ENCODE measurements around the gene MED16. TPM values are rescaled to one million over a fixed set of nuclear protein-coding genes. Genes with fewer than 3 reads are reported as not detected.

MED16 gene
- 100 to 1,000 TPM in 1 of 4 donors, 10 to 100 TPM in 3; 39.0 to 107 (median 70.3) TPM for polyA plus RNA-seq
- long read RNA-seq, donor 1, result 0 reads
- long read RNA-seq, donor 2, transcript MED16-204 (15 exons, 3,420 nt), result major isoform, 5 of 5 reads
- long read RNA-seq, donor 2, partial matches to known transcripts, result 0 of 5 reads
- long read RNA-seq, donor 2, other reads (novel, unspliced or antisense), result 0 of 5 reads
- long read RNA-seq, donor 3, partial matches to known transcripts, result 118 of 126 reads
- long read RNA-seq, donor 3, other reads (novel, unspliced or antisense), result 5 of 126 reads
- long read RNA-seq, donor 4, result 0 reads
- long read RNA-seq, donor 5, result 0 reads
- long read RNA-seq, donor 6, partial matches to known transcripts, result 0 of 1 reads
- long read RNA-seq, donor 6, other reads (novel, unspliced or antisense), result 0 of 1 reads
- long read RNA-seq, donor 7, transcript MED16-204 (15 exons, 3,420 nt), result major isoform, 12 of 19 reads
- long read RNA-seq, donor 7, partial matches to known transcripts, result 7 of 19 reads
- long read RNA-seq, donor 7, other reads (novel, unspliced or antisense), result 0 of 19 reads
- long read RNA-seq, donor 8, partial matches to known transcripts, result 0 of 2 reads
- long read RNA-seq, donor 8, other reads (novel, unspliced or antisense), result 0 of 2 reads
- long read RNA-seq, donor 9, partial matches to known transcripts, result 24 of 30 reads
- long read RNA-seq, donor 9, other reads (novel, unspliced or antisense), result 5 of 30 reads
- long read RNA-seq, donor 10, transcript MED16-204 (15 exons, 3,420 nt), result major isoform, 8 of 9 reads
- long read RNA-seq, donor 10, partial matches to known transcripts, result 0 of 9 reads
- long read RNA-seq, donor 10, other reads (novel, unspliced or antisense), result 0 of 9 reads

GRCh38 chr19:892894-893689, at the start of gene MED16, which contains the start of gene RNU6-9:
Gene MED16 (minus strand): TSS chr19:893187. CDS start chr19:891131, 2,056 bp downstream.
Gene RNU6-9 (plus strand): TSS chr19:893484.
- no peak for FAIRE-seq

GRCh38 chr19:942133-942645, 49.2 kb upstream of the MED16 start:
- no peak overlapping the region for H3K4me3 ChIP-seq (ENCODE audit: low read depth in 1 of 3, low read length in 3 of 3)
- no peak for FAIRE-seq
- peaks cover 0 to 6% of the 10 kb centered on the region in 2 donors for H3K9me3 ChIP-seq (ENCODE audit: control insufficient read depth in 2 of 2, insufficient read depth in 1 of 2, low read depth in 1 of 2, low read length in 1 of 2)
- H3K36me3 ChIP-seq (ENCODE audit: control insufficient read depth in 3 of 3, insufficient read depth in 2 of 3, low read depth in 1 of 3, low read length in 3 of 3), result peaks cover 0 to 95% (median 0%) of the 10 kb centered on the region in 3 donors
- 85 to 94% (median 93%) methylated on average over 30 to 32 of the region's 32 CpGs for WGBS, 3 donors
- peak overlapping the region in 1 of 3 donors; percentile 74 for H3K27ac ChIP-seq (ENCODE audit: low read depth in 1 of 3, low read length in 2 of 3)
- no peaks in the 10 kb centered on the region for H3K27me3 ChIP-seq (ENCODE audit: control insufficient read depth in 3 of 3, insufficient read depth in 3 of 3, low read length in 3 of 3)
- peaks cover 0 to 62% (median 0%) of the 10 kb centered on the region in 3 donors for H3K4me1 ChIP-seq (ENCODE audit: control insufficient read depth in 3 of 3, insufficient read depth in 2 of 3, low read depth in 1 of 3, low read length in 2 of 3)
- DNase-seq, result no peak

More at GRCh38 chr19:892894-893689, at the start of gene MED16, which contains the start of gene RNU6-9:
- Histone ChIP-seq H3K27me3 (ENCODE audit: control insufficient read depth in 3 of 3, insufficient read depth in 3 of 3, low read length in 3 of 3) (no peaks in the 10 kb centered on the region), H3K4me1 (ENCODE audit: control insufficient read depth in 3 of 3, insufficient read depth in 2 of 3, low read depth in 1 of 3, low read length in 2 of 3) (peaks cover 0 to 14% (median 5%) of the 10 kb centered on the region in 3 donors), H3K27ac (ENCODE audit: low read depth in 1 of 3, low read length in 2 of 3) (peak within 1 kb of the TSS; percentile 80 to 95 (median 90)), H3K9me3 (ENCODE audit: control insufficient read depth in 2 of 2, insufficient read depth in 1 of 2, low read depth in 1 of 2, low read length in 1 of 2) (no peaks in the 10 kb centered on the region), H3K4me3 (ENCODE audit: low read depth in 1 of 3, low read length in 3 of 3) (peak within 1 kb of the TSS; percentile 87 to 95 (median 94)), H3K36me3 (ENCODE audit: control insufficient read depth in 3 of 3, insufficient read depth in 2 of 3, low read depth in 1 of 3, low read length in 3 of 3) (peaks cover 0 to 52% (median 6%) of the 10 kb centered on the region in 3 donors)
- WGBS, 3 donors, result 0 to 1% (median 0%) methylated on average over 49 to 69 of the region's 69 CpGs
- peak; percentile 92 to 97 for DNase-seq

- H3K27me3 ChIP-seq (ENCODE audit: control insufficient read depth in 3 of 3, insufficient read depth in 3 of 3, low read length in 3 of 3), result no peaks in the 10 kb centered on the region
- peak overlapping the region; percentile 34 to 74 (median 72) for H3K27ac ChIP-seq (ENCODE audit: low read depth in 1 of 3, low read length in 2 of 3)
- peaks cover 0 to 56% (median 0%) of the 10 kb centered on the region in 3 donors for H3K4me1 ChIP-seq (ENCODE audit: control insufficient read depth in 3 of 3, insufficient read depth in 2 of 3, low read depth in 1 of 3, low read length in 2 of 3)
- H3K36me3 ChIP-seq (ENCODE audit: control insufficient read depth in 3 of 3, insufficient read depth in 2 of 3, low read depth in 1 of 3, low read length in 3 of 3), result peaks cover 0 to 95% (median 0%) of the 10 kb centered on the region in 3 donors
- peaks cover 0 to 9% of the 10 kb centered on the region in 2 donors for H3K9me3 ChIP-seq (ENCODE audit: control insufficient read depth in 2 of 2, insufficient read depth in 1 of 2, low read depth in 1 of 2, low read length in 1 of 2)
- 40 to 73% (median 54%) methylated on average over 43 to 45 of the region's 45 CpGs for WGBS, 3 donors
- no peak for DNase-seq
- H3K4me3 ChIP-seq (ENCODE audit: low read depth in 1 of 3, low read length in 3 of 3), result peak overlapping the region in 1 of 3 donors; percentile 31
- no peak for FAIRE-seq
Observed at GRCh38 chr19:941292-942132, 48.5 kb upstream of the MED16 start.

GRCh38 chr19:940591-941291, 47.8 kb upstream of the MED16 start:
- Histone ChIP-seq H3K36me3 (ENCODE audit: control insufficient read depth in 3 of 3, insufficient read depth in 2 of 3, low read depth in 1 of 3, low read length in 3 of 3) (peaks cover 0 to 97% (median 0%) of the 10 kb centered on the region in 3 donors), H3K27ac (ENCODE audit: low read depth in 1 of 3, low read length in 2 of 3) (peak overlapping the region; percentile 72 to 86 (median 82)), H3K4me1 (ENCODE audit: control insufficient read depth in 3 of 3, insufficient read depth in 2 of 3, low read depth in 1 of 3, low read length in 2 of 3) (peaks cover 0 to 48% (median 0%) of the 10 kb centered on the region in 3 donors), H3K27me3 (ENCODE audit: control insufficient read depth in 3 of 3, insufficient read depth in 3 of 3, low read length in 3 of 3) (no peaks in the 10 kb centered on the region), H3K4me3 (ENCODE audit: low read depth in 1 of 3, low read length in 3 of 3) (peak overlapping the region in 2 of 3 donors; percentile 10 to 31), H3K9me3 (ENCODE audit: control insufficient read depth in 2 of 2, insufficient read depth in 1 of 2, low read depth in 1 of 2, low read length in 1 of 2) (peaks cover 0 to 9% of the 10 kb centered on the region in 2 donors)
- DNase-seq, result peak in 1 of 2 donors; percentile 88
- FAIRE-seq, result no peak
- WGBS, 3 donors, result 6 to 33% (median 6%) methylated on average over 38 to 64 of the region's 64 CpGs

GRCh38 chr19:939922-940321, 46.9 kb upstream of the MED16 start:
- DNase-seq (no peak), FAIRE-seq (no peak)
- Histone ChIP-seq H3K4me1 (ENCODE audit: control insufficient read depth in 3 of 3, insufficient read depth in 2 of 3, low read depth in 1 of 3, low read length in 2 of 3) (peaks cover 0 to 44% (median 0%) of the 10 kb centered on the region in 3 donors), H3K27ac (ENCODE audit: low read depth in 1 of 3, low read length in 2 of 3) (peak overlapping the region in 2 of 3 donors; percentile 82 to 86), H3K36me3 (ENCODE audit: control insufficient read depth in 3 of 3, insufficient read depth in 2 of 3, low read depth in 1 of 3, low read length in 3 of 3) (peaks cover 0 to 97% (median 0%) of the 10 kb centered on the region in 3 donors), H3K4me3 (ENCODE audit: low read depth in 1 of 3, low read length in 3 of 3) (peak overlapping the region in 1 of 3 donors; percentile 10), H3K27me3 (ENCODE audit: control insufficient read depth in 3 of 3, insufficient read depth in 3 of 3, low read length in 3 of 3) (no peaks in the 10 kb centered on the region), H3K9me3 (ENCODE audit: control insufficient read depth in 2 of 2, insufficient read depth in 1 of 2, low read depth in 1 of 2, low read length in 1 of 2) (peaks cover 0 to 9% of the 10 kb centered on the region in 2 donors)
- WGBS, 3 donors, result 95 to 100% (median 96%) methylated on average over 7 of the region's 7 CpGs

GRCh38 chr19:939439-939838, 46.5 kb upstream of the MED16 start:
- Histone ChIP-seq H3K27ac (ENCODE audit: low read depth in 1 of 3, low read length in 2 of 3) (peak overlapping the region in 1 of 3 donors; percentile 82), H3K9me3 (ENCODE audit: control insufficient read depth in 2 of 2, insufficient read depth in 1 of 2, low read depth in 1 of 2, low read length in 1 of 2) (peaks cover 0 to 9% of the 10 kb centered on the region in 2 donors), H3K4me3 (ENCODE audit: low read depth in 1 of 3, low read length in 3 of 3) (no peak overlapping the region), H3K27me3 (ENCODE audit: control insufficient read depth in 3 of 3, insufficient read depth in 3 of 3, low read length in 3 of 3) (no peaks in the 10 kb centered on the region), H3K4me1 (ENCODE audit: control insufficient read depth in 3 of 3, insufficient read depth in 2 of 3, low read depth in 1 of 3, low read length in 2 of 3) (peaks cover 0 to 44% (median 0%) of the 10 kb centered on the region in 3 donors), H3K36me3 (ENCODE audit: control insufficient read depth in 3 of 3, insufficient read depth in 2 of 3, low read depth in 1 of 3, low read length in 3 of 3) (peaks cover 0 to 97% (median 0%) of the 10 kb centered on the region in 3 donors)
- 82 to 88% (median 87%) methylated on average over 22 of the region's 22 CpGs for whole genome bisulfite sequencing, 3 donors
- DNase-seq, result no peak
- no peak for FAIRE-seq

Data from small intestine (tissue), 16 donors.